Testis (tissue), 2 donors: ENCODE measurements around the gene ITGB2.

Source experiments
- CTCF ChIP-seq, 3 experiments: fragments of 450-650 bp in 2 of 3; fragments of 200-600 bp in 1 of 3; sonication (generic) in 1 of 3; IDR thresholded peaks; one replicate each; pipeline ENCODE4 v1.5.1; 2016 to 2019; ENCODE audit warnings: antibody characterized with exemption in 3 of 3, mild to moderate bottlenecking in 2 of 3, moderate library complexity in 1 of 3
- POLR2A ChIP-seq: fragments of 450-650 bp; IDR thresholded peaks from one replicate; pipeline ENCODE4 v1.6.1; 2017; ENCODE audit warnings: antibody characterized with exemption, mild to moderate bottlenecking, moderate library complexity

- no peak for TF ChIP-seq CTCF (IDR thresholded peaks at IDR 0.05)
- TF ChIP-seq POLR2A, result no peak
These were observed 40.1 kb downstream of the ITGB2 start for GRCh38 chr21:44880405-44881197.
